Measurements from ENCODE around the gene LAT. TPM values are rescaled to one million over a fixed set of nuclear protein-coding genes. Genes with fewer than 3 reads are reported as not detected.

LAT gene
- total RNA-seq, 4 donors from 2014 or later: 0.88 to 9.0 (median 3.3) TPM

DNA sequence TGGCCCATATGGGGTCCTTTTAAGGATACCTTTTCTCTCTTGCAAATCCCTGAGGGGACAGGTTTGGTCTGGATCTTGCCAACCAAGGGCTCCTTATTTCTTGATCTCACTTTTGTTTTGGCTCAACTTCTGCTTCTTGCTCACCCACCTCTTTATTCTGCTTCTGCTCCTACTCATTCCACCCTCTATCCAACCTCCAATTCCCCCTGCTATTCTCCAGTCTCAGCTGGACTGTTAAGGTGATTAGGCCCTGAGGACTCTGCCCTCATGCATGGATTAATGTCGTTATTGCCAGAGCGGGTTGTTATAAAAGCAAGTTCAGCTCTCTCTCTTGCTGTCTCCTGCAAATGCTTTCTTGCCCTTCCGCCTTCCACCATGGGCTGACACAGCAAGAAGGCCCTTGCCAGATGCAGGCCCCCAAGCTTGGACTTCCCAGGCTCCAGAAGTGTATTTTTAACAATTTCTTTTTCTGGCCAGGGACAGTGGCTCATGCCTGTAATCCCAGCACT, 29.8 kb downstream of the LAT start:
- intact Hi-C loops (cut with DNase I; ENCODE audit: low total_unique reads): no loop called here
- no peak for DNase-seq (ENCODE audit: low spot score in 2 of 2)
- TF ChIP-seq, protein P1, sequence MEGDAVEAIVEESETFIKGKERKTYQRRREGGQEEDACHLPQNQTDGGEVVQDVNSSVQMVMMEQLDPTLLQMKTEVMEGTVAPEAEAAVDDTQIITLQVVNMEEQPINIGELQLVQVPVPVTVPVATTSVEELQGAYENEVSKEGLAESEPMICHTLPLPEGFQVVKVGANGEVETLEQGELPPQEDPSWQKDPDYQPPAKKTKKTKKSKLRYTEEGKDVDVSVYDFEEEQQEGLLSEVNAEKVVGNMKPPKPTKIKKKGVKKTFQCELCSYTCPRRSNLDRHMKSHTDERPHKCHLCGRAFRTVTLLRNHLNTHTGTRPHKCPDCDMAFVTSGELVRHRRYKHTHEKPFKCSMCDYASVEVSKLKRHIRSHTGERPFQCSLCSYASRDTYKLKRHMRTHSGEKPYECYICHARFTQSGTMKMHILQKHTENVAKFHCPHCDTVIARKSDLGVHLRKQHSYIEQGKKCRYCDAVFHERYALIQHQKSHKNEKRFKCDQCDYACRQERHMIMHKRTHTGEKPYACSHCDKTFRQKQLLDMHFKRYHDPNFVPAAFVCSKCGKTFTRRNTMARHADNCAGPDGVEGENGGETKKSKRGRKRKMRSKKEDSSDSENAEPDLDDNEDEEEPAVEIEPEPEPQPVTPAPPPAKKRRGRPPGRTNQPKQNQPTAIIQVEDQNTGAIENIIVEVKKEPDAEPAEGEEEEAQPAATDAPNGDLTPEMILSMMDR (IDR thresholded peaks at IDR 0.05): no peak
- H3K4me3 ChIP-seq (ENCODE audit: low read depth, poor library complexity, severe bottlenecking): no peak overlapping the region
- 90 to 93% methylated on average over 3 of the region's 3 CpGs for WGBS, 2 donors

DNA sequence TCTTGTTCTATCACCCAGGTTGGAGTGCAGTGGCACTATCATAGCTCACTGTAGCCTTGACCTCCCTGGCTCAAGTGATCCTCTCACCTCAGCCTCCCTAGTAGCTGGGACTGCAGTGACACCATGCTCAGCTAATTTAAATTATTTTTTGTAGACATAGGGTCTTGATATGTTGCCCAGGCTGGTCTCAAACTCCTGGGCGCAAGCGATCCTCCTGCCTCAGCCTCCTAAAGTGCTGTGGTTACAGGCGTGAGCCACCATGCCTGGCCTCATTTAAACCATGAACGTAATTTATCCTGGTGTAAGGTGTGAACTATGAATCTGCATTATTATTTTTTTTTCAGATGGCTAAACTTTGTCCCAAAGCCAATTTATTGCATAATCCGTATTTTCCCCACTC, 37.3 kb downstream of the LAT start:
- TF ChIP-seq, protein P1 (IDR thresholded peaks at IDR 0.05): no peak
- TF ChIP-seq POLR2A (IDR thresholded peaks at IDR 0.05): no peak
- H3K4me3 ChIP-seq (ENCODE audit: low read depth, poor library complexity, severe bottlenecking): no peak overlapping the region
- intact Hi-C loops (cut with DNase I; ENCODE audit: low total_unique reads): no loop called here
- no peak for DNase-seq (ENCODE audit: low spot score in 2 of 2)
- 85 to 90% methylated on average over 5 of the region's 5 CpGs for WGBS, 2 donors

DNA sequence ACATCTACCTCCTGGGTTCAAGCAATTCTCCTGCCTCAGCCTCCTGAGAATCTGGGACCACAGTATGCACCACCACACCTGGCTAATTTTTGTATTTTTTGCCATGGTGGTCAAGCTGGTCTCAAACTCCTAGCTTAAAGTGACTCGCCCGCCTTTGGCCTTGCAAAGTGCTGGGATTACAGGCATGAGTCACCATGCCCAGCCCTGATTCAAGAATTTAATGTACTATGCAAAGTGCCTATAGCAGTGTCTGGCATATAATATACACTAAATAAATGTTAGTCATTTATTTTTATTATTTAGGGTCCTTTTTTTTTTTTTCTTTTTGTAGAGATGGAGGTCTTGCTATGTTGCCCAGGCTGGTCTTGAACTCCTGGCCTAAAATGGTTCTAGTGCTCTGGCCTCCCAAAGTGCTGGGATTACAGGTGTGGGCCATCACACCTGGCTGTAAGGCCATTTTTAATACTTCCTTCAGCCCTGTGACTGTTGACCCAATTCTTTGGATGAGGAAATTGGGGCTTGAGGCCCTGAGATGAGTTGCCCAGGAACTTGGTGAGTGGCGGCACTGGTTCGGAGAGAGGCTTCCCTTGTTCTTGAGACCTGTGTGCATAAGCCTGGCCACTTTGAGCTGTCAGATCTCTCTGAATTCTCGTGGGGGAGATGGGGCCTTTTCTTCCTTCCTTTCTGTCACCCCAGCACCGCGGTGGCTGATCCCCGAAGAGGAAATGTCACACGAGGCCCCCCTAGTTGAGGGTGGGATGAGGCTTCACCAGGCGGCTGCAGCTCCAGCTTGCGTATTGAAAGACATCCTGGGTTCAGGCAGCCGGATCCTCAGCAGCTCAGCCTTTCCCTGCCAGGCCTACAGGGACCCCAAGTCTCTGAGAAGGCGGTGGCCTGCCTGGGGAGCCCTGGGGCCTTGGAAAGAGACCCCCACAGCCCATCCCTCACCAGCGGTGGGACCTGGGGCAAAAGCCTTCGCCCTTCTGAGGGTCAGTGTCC, 38.7 kb downstream of the LAT start:
- intact Hi-C loops (cut with DNase I; ENCODE audit: low total_unique reads): no loop called here
- TF ChIP-seq POLR2A (IDR thresholded peaks at IDR 0.05): no peak
- TF ChIP-seq, protein P1 (IDR thresholded peaks at IDR 0.05): no peak
- 75 to 76% methylated on average over 15 of the region's 15 CpGs for WGBS, 2 donors
- no peak overlapping the region for H3K4me3 ChIP-seq (ENCODE audit: low read depth, poor library complexity, severe bottlenecking)
- DNase-seq (ENCODE audit: low spot score in 2 of 2): no peak

DNA sequence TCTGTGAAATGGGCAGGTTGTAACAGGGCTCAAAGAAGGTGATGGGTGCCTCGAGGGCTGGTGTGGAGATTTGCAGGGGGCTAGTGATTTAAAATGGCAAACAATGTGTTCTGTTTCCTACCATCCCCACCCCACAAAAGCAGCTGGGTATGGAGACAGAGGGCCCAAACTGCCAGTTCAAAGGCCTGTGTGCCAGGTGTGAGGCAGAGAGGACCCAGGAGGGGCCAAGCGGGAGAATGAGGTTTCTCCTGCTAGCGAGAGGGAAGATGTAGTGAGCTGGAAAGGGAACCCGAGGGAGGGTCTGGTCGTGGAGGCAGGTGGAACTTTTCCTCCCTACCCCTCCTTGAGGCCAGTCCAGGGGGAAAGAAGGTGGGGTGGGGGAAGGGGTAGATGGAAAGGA, 39.4 kb downstream of the LAT start:
- TF ChIP-seq, protein P1 (IDR thresholded peaks at IDR 0.05): no peak
- no peak for TF ChIP-seq POLR2A (IDR thresholded peaks at IDR 0.05)
- no peak overlapping the region for H3K4me3 ChIP-seq (ENCODE audit: low read depth, poor library complexity, severe bottlenecking)
- intact Hi-C loops (cut with DNase I; ENCODE audit: low total_unique reads): no loop called here
- DNase-seq (ENCODE audit: low spot score in 2 of 2): no peak
- WGBS, 2 donors: 59 to 65% methylated on average over 5 of the region's 5 CpGs

DNA sequence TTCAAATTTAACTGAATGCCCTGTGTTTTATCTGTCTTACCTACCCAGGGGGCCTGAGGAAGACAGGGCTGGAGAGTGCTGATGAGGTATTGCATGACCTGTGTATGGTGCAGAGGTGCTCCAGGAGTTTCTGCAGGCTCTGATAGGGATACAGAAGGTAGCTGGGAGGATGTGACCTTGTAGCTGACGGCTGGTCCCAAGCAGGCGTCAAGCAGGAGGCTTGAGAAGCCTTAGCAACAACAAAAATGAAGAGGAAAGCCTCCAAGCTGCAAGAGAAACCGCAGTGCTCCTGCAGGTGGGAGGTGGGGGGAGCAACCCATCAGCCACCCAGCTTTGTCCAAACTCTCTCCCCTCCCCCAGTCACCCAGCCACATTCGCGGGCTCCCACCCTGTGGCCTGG, 40.4 kb downstream of the LAT start:
- DNase-seq (ENCODE audit: low spot score in 2 of 2): no peak
- H3K4me3 ChIP-seq (ENCODE audit: low read depth, poor library complexity, severe bottlenecking): no peak overlapping the region
- intact Hi-C loops (cut with DNase I; ENCODE audit: low total_unique reads): no loop called here
- TF ChIP-seq, protein P1 (IDR thresholded peaks at IDR 0.05): no peak
- TF ChIP-seq POLR2A (IDR thresholded peaks at IDR 0.05): no peak
- 60 to 63% methylated on average over 5 of the region's 5 CpGs for WGBS, 2 donors

Measured in lower leg skin (tissue), 4 donors.